Endodermal cell (in vitro differentiated cells): ENCODE results near the gene NAA60. TPM values are rescaled to one million over a fixed set of nuclear protein-coding genes. Genes with fewer than 3 reads are reported as not detected.

ENCODE experiments used
- DNase-seq: peaks from one replicate; pipeline ENCODE4 v3.0.0-alpha.2; 2017
- H3K27ac ChIP-seq: 2 replicates; pipeline ENCODE4 v1.5.1; 2013; ENCODE audit warnings: mild to moderate bottlenecking, low read depth, low read length, moderate library complexity
- H3K27me3 ChIP-seq: 2 replicates; pipeline ENCODE4 v1.6.1; 2013; ENCODE audit warnings: mild to moderate bottlenecking, low read length, moderate library complexity; ENCODE audit not compliant: insufficient read depth, control insufficient read depth, poor library complexity, severe bottlenecking
- H3K36me3 ChIP-seq: 2 replicates; pipeline ENCODE4 v1.7.0; 2013; ENCODE audit warnings: mild to moderate bottlenecking, low read length, moderate library complexity; ENCODE audit not compliant: control insufficient read depth, insufficient read depth
- H3K4me1 ChIP-seq: one replicate; pipeline ENCODE4 v1.7.0; 2013; ENCODE audit warnings: low read length; ENCODE audit not compliant: control insufficient read depth, insufficient read depth
- H3K4me3 ChIP-seq: 2 replicates; pipeline ENCODE4 v1.5.1; 2013; ENCODE audit warnings: mild to moderate bottlenecking, low read length, moderate library complexity
- H3K9ac ChIP-seq: 2 replicates; pipeline ENCODE4 v1.6.1; 2013; ENCODE audit warnings: mild to moderate bottlenecking, low read length, moderate library complexity; ENCODE audit not compliant: poor library complexity, severe bottlenecking; ENCODE audit errors: extremely low read depth
- H3K9me3 ChIP-seq: 2 replicates; pipeline ENCODE4 v1.6.1; 2013; ENCODE audit warnings: mild to moderate bottlenecking, low read length, moderate library complexity; ENCODE audit not compliant: control insufficient read depth
- H3K27ac Mint-ChIP-seq: 2 replicates; pipeline ENCODE4 v1.8.0; 2020; ENCODE audit warnings: mixed read lengths
- H3K27me3 Mint-ChIP-seq: 2 replicates; pipeline ENCODE4 v1.8.0; 2021; ENCODE audit warnings: mild to moderate bottlenecking, mixed read lengths; ENCODE audit not compliant: insufficient read depth
- H3K36me3 Mint-ChIP-seq: 2 replicates; pipeline ENCODE4 v1.8.0; 2020; ENCODE audit warnings: low read depth, mixed read lengths
- H3K4me1 Mint-ChIP-seq: 2 replicates; pipeline ENCODE4 v1.8.0; 2020; ENCODE audit warnings: mixed read lengths
- H3K4me3 Mint-ChIP-seq: 2 replicates; pipeline ENCODE4 v1.8.0; 2020; ENCODE audit warnings: mild to moderate bottlenecking, moderate library complexity, mixed read lengths
- H3K9me3 Mint-ChIP-seq: 2 replicates; pipeline ENCODE4 v1.8.0; 2020; ENCODE audit warnings: mild to moderate bottlenecking, mixed read lengths
- WGBS, 2 experiments: methylation state at CpG; one replicate each; pipeline versions ENCODE4 v1.1.5 to v1.1.7; 2013; ENCODE audit warnings: missing lambda C conversion rate in 2 of 2, mixed read lengths in 1 of 2; ENCODE audit not compliant: insufficient coverage in 1 of 2, insufficient read length in 1 of 2; 5-methylcytosine and 5-hydroxymethylcytosine counted together
- long read RNA-seq, 4 experiments: library from polyadenylated mRNA in 2 of 4; library from RNA in 1 of 4; library from capped mRNA in 1 of 4; stranded (forward) in 3 of 4; unstranded in 1 of 4; transcript quantifications; one replicate each; pipeline ENCODE4 v2.0.0, GENCODE V29; 2020 to 2021; ENCODE audit warnings: inconsistent platforms in 1 of 4
- polyA plus RNA-seq, 2 experiments: library from polyadenylated mRNA; stranded (reverse); fragments of 50-300 nt; gene quantifications; one replicate each; pipeline ENCODE4 v1.2.3, GENCODE V29; 2013
- total RNA-seq, 2 donors: library from RNA; stranded (reverse); fragmentation: NEBNext Ultra II Directional in 1 of 2; extraction: Animal tissue kit (Norgen Biotek cat#: 25700) in 1 of 2; gene quantifications; 2 replicates in 1 of 2; 3 replicates in 1 of 2; pipeline ENCODE4 v1.2.1, GENCODE V29; 2021
- TF ChIP-seq, protein P1 (sequence below): fragments of 200-600 bp; sonication (generic); conservative IDR thresholded peaks from 2 replicates; pipeline ENCODE4 v1.5.0; 2021; ENCODE audit warnings: antibody characterized with exemption, mild to moderate bottlenecking

NAA60 gene
- total RNA-seq: 10 to 100 TPM; 54.5 to 61.8 TPM
- polyA plus RNA-seq (2013, experiment 1 of 2): 47.2 TPM
- polyA plus RNA-seq (2013, experiment 2 of 2): 44.7 TPM
- long read RNA-seq, experiment 1, transcript NAA60-234 (2 exons, 578 nt): major isoform, 5 of 9 reads
- long read RNA-seq, experiment 1, partial matches to known transcripts: 2 of 9 reads
- long read RNA-seq, experiment 1, other reads (novel, unspliced or antisense): 1 of 9 reads
- long read RNA-seq, experiment 2, transcript NAA60-214 (6 exons, 2,931 nt): minor isoform, 15 of 149 reads
- long read RNA-seq, experiment 2, transcript NAA60-203 (7 exons, 2,619 nt): minor isoform, 17 of 149 reads
- long read RNA-seq, experiment 2, transcript NAA60-229 (7 exons, 2,531 nt): major isoform, 80 of 149 reads
- long read RNA-seq, experiment 2, partial matches to known transcripts: 2 of 149 reads
- long read RNA-seq, experiment 2, other reads (novel, unspliced or antisense): 23 of 149 reads
- long read RNA-seq, experiment 3, transcript NAA60-203 (7 exons, 2,619 nt): minor isoform, 43 of 190 reads
- long read RNA-seq, experiment 3, transcript NAA60-229 (7 exons, 2,531 nt): major isoform, 91 of 190 reads
- long read RNA-seq, experiment 3, transcript NAA60-214 (6 exons, 2,931 nt): minor isoform, 8 of 190 reads
- long read RNA-seq, experiment 3, partial matches to known transcripts: 9 of 190 reads
- long read RNA-seq, experiment 3, other reads (novel, unspliced or antisense): 29 of 190 reads
- long read RNA-seq, experiment 4, transcript NAA60-229 (7 exons, 2,531 nt): major isoform, 18 of 33 reads
- long read RNA-seq, experiment 4, partial matches to known transcripts: 3 of 33 reads
- long read RNA-seq, experiment 4, other reads (novel, unspliced or antisense): 4 of 33 reads

DNA sequence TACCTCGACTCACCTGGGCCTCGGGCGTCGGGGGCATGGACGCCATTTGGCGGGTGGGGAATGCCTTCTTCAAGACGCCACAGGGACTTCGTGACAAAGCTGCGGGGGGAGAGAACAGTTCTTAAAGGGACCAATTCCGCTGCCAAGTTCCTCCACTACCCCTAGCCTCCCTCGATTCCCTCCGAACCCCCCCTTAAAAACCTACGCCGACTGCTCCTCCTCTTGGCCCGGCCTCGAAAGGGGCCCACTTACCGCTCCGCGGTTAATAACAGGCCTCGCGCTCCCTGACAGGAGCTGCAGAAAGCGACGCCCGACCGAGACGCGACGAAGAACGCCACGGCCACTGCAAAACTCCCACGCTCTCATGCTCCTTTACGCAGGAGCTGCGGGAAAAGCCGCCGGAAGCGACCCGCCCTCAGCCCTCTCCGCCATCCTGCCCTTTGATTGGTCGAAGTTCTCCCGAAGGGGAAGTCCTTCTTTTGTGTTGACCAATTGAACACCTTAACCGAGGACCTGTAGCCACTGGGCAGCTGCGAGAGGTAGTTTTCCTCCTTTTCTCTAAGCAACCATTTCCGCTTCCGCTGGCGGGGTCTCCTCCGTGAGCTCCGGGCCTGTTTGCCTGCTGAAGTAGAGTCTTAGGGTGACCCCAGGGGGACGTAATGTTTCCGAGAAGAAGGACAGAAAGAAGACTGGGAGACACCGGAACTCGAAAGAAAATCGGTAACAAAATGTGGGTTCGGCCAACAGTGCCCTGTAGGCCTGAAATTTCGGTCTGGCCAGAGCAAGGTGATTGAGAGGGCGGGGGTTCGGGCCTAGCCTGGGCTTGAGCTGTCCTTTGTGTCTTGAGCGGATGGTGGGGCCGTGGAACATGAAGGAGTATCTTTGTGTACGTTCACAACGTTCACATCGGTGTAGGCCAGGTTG, at the start of gene NAA60, which contains the start of gene ZNF597:
Gene NAA60, plus strand, starts transcription at position 573 of the 924 bp plus-strand sequence. CDS start 32,548 bp downstream, outside the sequence.
Gene ZNF597, minus strand, starts transcription at position 397 of the 924 bp plus-strand sequence. Its CDS starts 351 bp downstream, at position 46.
- Mint-ChIP-seq H3K4me1 (peaks cover 2% of the 10 kb centered on the region), H3K27ac (peak within 1 kb of the TSS; percentile 96)

DNA sequence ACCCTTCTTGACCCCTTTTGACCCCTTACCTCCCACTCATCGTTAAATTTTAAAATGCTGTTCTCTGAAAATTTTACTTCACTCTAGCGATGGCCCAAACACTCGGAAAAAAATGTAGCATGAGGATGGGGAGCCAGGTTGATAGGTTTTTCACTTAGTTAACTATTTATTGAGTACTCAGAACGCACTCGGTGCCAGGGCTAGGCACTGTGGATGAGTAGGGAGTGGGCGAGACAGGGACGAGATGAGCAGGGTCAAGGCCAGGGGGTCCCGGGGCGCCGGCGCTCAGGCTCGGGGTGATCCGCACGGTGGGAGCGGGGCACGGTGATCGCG, 43.1 kb upstream of the NAA60 start:
- no peak for DNase-seq
- peaks cover 61% of the 10 kb centered on the region for H3K36me3 Mint-ChIP-seq
- peak overlapping the region; percentile 84 for H3K4me3 Mint-ChIP-seq
- H3K9me3 Mint-ChIP-seq: peaks cover 34% of the 10 kb centered on the region
- Histone ChIP-seq H3K9me3 (peaks cover 40% of the 10 kb centered on the region), H3K36me3 (peaks cover 54% of the 10 kb centered on the region), H3K27ac (no peak overlapping the region), H3K9ac (peak overlapping the region; percentile 75), H3K27me3 (no peaks in the 10 kb centered on the region), H3K4me1 (no peaks in the 10 kb centered on the region), H3K4me3 (peak overlapping the region; percentile 98)
- TF ChIP-seq, protein P1, sequence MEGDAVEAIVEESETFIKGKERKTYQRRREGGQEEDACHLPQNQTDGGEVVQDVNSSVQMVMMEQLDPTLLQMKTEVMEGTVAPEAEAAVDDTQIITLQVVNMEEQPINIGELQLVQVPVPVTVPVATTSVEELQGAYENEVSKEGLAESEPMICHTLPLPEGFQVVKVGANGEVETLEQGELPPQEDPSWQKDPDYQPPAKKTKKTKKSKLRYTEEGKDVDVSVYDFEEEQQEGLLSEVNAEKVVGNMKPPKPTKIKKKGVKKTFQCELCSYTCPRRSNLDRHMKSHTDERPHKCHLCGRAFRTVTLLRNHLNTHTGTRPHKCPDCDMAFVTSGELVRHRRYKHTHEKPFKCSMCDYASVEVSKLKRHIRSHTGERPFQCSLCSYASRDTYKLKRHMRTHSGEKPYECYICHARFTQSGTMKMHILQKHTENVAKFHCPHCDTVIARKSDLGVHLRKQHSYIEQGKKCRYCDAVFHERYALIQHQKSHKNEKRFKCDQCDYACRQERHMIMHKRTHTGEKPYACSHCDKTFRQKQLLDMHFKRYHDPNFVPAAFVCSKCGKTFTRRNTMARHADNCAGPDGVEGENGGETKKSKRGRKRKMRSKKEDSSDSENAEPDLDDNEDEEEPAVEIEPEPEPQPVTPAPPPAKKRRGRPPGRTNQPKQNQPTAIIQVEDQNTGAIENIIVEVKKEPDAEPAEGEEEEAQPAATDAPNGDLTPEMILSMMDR: no peak
- peak overlapping the region; percentile 85 for H3K27ac Mint-ChIP-seq
- WGBS, 2 experiments: 0% methylated on average over 1 to 18 of the region's 18 CpGs
- peaks cover 5% of the 10 kb centered on the region for H3K4me1 Mint-ChIP-seq
- peaks cover 2% of the 10 kb centered on the region for H3K27me3 Mint-ChIP-seq

More for the DNA sequence above, at the start of gene NAA60, which contains the start of gene ZNF597:
- Histone ChIP-seq H3K4me3 (peak within 1 kb of the TSS; percentile 97), H3K36me3 (peaks cover 16% of the 10 kb centered on the region), H3K27ac (peak within 1 kb of the TSS; percentile 64), H3K9ac (peak within 1 kb of the TSS; percentile 76), H3K9me3 (peaks cover 9% of the 10 kb centered on the region), H3K4me1 (no peaks in the 10 kb centered on the region), H3K27me3 (no peaks in the 10 kb centered on the region)
- Mint-ChIP-seq H3K27me3 (peaks cover 12% of the 10 kb centered on the region), H3K36me3 (peaks cover 27% of the 10 kb centered on the region), H3K4me3 (peak within 1 kb of the TSS; percentile 85), H3K9me3 (peaks cover 36% of the 10 kb centered on the region)
- WGBS, 2 experiments: 52 to 59% methylated on average over 27 to 61 of the region's 61 CpGs
- peak; percentile 92 for DNase-seq
- TF ChIP-seq, protein P1: no peak
